HPDE6-E6E7 (cell line): ENCODE results near the gene BRD4.
A peak's percentile ranks its signal among the peaks of the same experiment; 100 is the strongest.

Source experiments
- DNase-seq: peaks from one replicate; pipeline ENCODE4 v3.0.0; 2011; ENCODE audit warnings: missing footprints; ENCODE audit errors: extremely low spot score

Gene BRD4

GRCh38 chr19:15225760-15226159, 106.6 kb downstream of the BRD4 start:
- DNase-seq: no peak

DNA sequence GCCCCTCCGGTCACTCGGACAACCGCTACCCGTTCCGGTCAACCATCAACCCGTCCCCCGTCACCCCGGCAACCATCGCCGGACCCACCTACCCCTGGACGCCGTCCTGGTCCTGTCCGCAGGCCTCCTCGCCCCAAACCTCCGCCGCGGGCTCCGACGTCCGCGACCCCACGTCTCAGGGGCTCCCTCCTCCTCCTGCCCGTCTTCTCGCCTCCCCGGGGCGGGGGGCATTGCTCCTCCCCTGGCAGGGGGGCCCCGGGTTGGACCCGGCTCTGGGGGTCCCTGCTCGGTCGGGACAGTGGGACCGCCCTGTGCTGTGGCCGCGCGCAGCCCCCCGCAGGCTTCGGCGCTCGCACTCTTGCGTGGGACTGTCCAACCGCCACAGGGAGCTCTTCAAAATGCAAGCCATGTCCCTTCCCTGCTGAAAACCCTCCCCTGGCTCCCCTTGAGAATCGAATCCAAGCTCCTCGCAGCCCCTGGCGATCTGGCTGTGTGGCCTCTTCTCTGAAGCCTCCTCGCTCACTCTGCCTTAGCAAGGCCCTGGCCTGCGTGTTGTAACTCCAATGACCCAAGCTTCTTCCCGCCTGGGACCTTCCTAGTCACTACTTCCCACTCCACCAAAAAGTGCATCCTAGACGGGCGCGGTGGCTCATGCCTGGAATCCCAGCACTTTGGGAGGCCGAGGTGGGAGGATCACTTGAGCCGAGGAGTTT, 108.5 kb downstream of the BRD4 start:
- no peak for DNase-seq

- DNase-seq: peak; percentile 91
Observed at GRCh38 chr19:15222738-15223648, 109.3 kb downstream of the BRD4 start.

GRCh38 chr19:15220833-15221232, 111.5 kb downstream of the BRD4 start:
- no peak for DNase-seq

- DNase-seq: no peak
Observed at GRCh38 chr19:15218501-15218900, 113.8 kb downstream of the BRD4 start.

DNA sequence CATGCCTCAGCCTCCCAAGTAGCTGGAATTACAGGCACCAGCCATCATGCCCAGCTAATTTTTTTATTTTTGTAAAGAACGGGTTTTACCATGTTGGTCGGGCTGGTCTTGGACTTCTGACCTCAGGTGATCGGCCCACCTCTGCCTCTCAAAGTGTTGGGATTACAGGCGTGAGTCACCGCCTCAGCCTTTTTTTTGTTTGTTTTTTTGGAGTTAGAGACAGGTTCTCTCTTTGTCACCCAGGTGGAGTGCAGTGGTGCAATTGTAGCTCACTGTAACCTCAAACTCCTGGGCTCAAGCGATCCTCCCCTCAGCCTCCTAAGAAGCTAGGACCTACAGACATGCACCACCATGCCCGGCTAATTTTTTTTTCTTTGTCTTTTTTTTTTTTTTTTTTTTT, 116.0 kb downstream of the BRD4 start:
- DNase-seq: no peak

- DNase-seq: no peak
Observed at GRCh38 chr19:15213715-15214381, 118.5 kb downstream of the BRD4 start.

DNA sequence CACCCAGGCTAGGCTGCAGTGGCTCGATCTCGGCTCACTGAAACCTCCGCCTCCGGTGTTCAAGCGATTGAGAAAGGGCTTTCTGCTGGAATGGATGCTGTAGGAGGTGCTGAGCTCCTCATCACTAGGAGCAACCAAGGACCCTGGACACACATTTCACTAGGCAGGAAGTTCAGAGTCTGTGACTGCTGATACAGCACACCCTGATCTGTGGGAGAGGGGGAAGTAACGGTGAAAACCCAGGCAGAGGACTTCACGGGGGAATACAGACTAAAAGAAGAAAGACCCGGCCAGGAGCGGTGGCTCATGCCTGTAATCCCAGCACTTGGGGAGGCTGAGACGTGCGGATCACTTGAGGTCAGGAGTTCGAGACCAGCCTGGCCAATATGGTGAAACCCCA, 119.6 kb downstream of the BRD4 start:
- no peak for DNase-seq

DNA sequence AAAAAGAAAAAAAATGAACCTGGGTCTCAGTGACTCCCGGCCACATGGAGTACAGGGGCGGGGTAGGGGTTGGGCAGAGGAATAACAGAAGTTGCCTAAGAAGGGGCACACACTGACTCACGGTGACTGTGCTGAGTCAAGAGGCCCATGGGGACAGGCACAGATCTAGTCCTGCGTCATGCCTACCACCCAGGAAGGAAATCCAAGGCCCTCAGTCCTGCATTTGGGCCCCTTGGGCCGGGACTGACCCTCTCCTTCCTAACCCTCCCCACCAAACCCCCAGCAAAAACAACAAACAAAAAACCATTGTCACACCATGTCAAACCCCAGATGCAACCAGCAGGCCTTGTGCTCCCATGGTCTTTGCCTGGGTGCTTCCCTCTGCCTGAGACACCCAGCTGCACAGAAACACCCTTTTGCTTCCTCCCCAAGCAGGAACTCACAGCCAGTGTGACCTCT, 122.0 kb downstream of the BRD4 start:
- DNase-seq: peak; percentile 64

DNA sequence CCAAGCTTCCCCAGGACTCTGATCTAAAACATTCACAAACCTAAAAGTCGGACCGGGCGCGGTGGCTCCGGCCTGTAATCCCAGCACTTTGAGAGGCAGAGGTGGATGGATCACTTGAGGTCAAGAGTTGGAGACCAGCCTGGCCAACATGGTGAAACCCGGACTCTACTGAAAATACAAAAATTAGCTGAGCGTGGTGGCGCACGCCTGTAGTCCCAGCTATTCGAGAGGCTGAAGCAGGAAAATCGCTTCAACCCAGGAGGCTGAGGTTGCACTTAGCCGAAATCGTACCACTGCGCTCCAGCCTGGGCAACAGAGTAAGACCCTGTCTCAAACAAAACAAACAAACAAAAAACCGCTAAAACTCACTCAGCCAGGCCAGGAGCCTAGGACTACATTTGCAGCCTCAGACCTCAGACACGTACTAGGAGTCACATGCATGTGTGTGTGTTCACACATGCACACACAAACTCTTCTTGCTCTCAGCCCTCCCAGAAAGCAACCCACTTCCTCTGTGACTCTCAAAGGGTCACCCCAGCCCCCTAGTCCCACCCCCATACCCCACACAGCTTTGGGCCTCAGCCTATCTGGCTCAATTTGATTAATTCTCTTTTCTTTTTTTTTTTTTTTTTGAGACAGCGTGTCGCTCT, 130.8 kb downstream of the BRD4 start:
- DNase-seq: no peak

GRCh38 chr19:15200553-15201364, 131.6 kb downstream of the BRD4 start, which contains the start of gene NOTCH3:
TSS of gene NOTCH3 (minus strand) at chr19:15200995. CDS start at chr19:15200905, 90 bp downstream.
- DNase-seq: no peak

DNA sequence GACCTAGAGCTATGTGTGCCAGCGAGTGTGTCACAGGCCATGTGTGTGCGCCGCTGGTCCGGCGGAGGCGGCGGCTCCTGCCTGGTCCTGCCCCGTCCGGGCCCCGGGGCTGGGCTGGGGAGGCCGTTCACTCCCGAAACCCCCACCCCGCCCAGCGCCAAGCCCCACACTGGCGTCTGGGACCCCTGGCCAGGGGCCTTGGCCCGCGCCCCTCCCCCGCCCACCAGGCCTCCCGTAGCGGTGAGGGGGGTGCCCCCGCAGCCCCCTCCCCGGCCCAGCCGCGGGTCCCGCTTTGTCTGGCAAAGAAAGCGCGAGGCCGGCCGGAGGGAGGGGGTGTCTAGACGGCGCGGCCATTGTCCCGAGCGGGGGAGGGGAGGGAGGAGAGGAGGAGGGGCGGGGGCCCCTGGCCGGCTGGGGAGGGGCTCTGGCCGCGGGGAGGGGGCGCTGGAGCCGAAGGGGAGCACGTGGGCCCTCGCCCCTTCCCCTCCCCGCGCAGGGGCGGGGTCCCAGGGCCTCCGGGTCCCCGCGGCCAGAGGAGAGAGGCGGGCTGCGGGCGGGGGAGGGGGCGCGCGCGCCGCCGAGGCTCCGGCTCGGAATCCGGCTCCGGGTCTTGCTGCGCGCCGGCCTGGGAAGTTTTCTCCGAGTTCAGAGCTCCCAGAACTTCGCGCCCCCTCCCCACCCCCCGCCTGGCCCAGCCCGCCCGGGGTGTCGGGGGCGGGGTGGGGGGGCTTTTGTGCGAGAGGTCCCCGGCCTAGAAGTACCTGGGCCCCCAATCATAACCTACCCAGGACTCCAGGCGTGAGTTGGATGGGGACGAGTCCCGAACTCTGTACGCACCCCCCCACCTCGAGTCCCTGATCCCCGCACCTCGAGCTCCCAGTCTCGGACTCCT, 132.4 kb downstream of the BRD4 start:
- DNase-seq: no peak

- no peak for DNase-seq
Observed at GRCh38 chr19:15198951-15199660, 133.2 kb downstream of the BRD4 start.

GRCh38 chr19:15197942-15198341, 134.4 kb downstream of the BRD4 start:
- DNase-seq: no peak

- DNase-seq: no peak
Observed at GRCh38 chr19:15197275-15197941, 134.9 kb downstream of the BRD4 start.

DNA sequence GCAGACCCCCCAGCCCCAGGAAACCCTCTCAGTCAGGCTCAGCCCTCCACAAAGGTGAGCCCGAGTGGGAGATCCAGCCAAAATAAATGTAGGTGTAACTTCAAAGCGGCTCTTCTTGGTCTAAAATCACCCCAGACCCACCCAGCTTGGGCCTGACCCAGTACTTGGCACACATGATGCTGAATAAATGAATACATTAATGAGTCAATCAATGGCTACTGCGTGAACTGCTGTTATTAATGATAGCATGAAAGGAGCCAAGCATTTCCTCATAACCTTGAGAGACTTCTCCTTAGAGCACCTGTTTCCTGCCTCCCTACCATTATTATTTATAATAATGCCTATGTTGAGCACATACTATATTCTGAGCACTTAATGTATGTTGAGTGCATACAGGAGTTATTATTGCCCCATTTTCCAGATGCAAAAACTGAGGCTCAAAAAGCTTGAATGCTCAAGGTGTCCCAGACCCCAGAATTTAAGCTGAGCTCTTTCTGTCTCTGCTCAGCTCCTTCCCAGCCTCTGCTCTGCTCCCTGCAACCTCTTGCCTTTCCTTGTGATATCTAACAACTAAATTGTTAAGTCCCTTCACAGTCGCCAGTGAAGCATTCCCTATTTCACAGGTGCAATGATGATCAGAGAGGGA, 135.9 kb downstream of the BRD4 start:
- DNase-seq: no peak

- peak; percentile 88 for DNase-seq
Observed at GRCh38 chr19:15195371-15196334, 136.7 kb downstream of the BRD4 start.
